Measurements from ENCODE around the gene ZNF581. TPM values are rescaled to one million over a fixed set of nuclear protein-coding genes. Genes with fewer than 3 reads are reported as not detected.
A peak's percentile ranks its signal among the peaks of the same experiment; 100 is the strongest.

Gene ZNF581
- total RNA-seq, 2 donors from 2014 or later = 47.2 to 48.7 TPM

GRCh38 chr19:55655648-55656040, 12.2 kb downstream of the ZNF581 start:
- H3K4me1 Mint-ChIP-seq = peaks cover 25% of the 10 kb centered on the region
- H3K4me3 Mint-ChIP-seq = peak overlapping the region; percentile 94
- peaks cover 17% of the 10 kb centered on the region for H3K36me3 ChIP-seq (ENCODE audit: control insufficient read depth, insufficient read depth, low read length)
- peaks cover 20% of the 10 kb centered on the region for H3K36me3 Mint-ChIP-seq (ENCODE audit: low read depth)
- H3K9me3 ChIP-seq (ENCODE audit: control insufficient read depth, low read length) = no peaks in the 10 kb centered on the region
- peaks cover 2% of the 10 kb centered on the region for H3K27me3 Mint-ChIP-seq (ENCODE audit: insufficient read depth)
- WGBS, 2 experiments (ENCODE audit: insufficient coverage in 1 of 2, insufficient read length in 1 of 2) = 0% methylated on average over 10 to 19 of the region's 19 CpGs
- peak overlapping the region; percentile 99 for H3K27ac ChIP-seq (ENCODE audit: low read depth, low read length)
- H3K9me3 Mint-ChIP-seq = no peaks in the 10 kb centered on the region
- peak overlapping the region; percentile 93 for H3K27ac Mint-ChIP-seq
- no peak for TF ChIP-seq CTCF (conservative IDR thresholded peaks at IDR 0.05)
- H3K4me3 ChIP-seq (ENCODE audit: low read length) = peak overlapping the region; percentile 97
- peak overlapping the region; percentile 94 for H3K9ac ChIP-seq (ENCODE audit: extremely low read depth, low read length, poor library complexity, severe bottlenecking)
- no peak for DNase-seq
- H3K27me3 ChIP-seq (ENCODE audit: control insufficient read depth, insufficient read depth, low read length, poor library complexity, severe bottlenecking) = no peaks in the 10 kb centered on the region
- peaks cover 5% of the 10 kb centered on the region for H3K4me1 ChIP-seq (ENCODE audit: control insufficient read depth, insufficient read depth, low read length)

- TF ChIP-seq CTCF (conservative IDR thresholded peaks at IDR 0.05) = no peak
- H3K27ac ChIP-seq (ENCODE audit: low read depth, low read length) = no peak overlapping the region
- peak overlapping the region; percentile 94 for H3K9ac ChIP-seq (ENCODE audit: extremely low read depth, low read length, poor library complexity, severe bottlenecking)
- no peaks in the 10 kb centered on the region for H3K27me3 Mint-ChIP-seq (ENCODE audit: insufficient read depth)
- peak overlapping the region; percentile 94 for H3K4me3 Mint-ChIP-seq
- no peaks in the 10 kb centered on the region for H3K9me3 Mint-ChIP-seq
- H3K27me3 ChIP-seq (ENCODE audit: control insufficient read depth, insufficient read depth, low read length, poor library complexity, severe bottlenecking) = no peaks in the 10 kb centered on the region
- H3K4me1 Mint-ChIP-seq = peaks cover 25% of the 10 kb centered on the region
- DNase-seq = no peak
- 76 to 80% methylated on average over 4 to 7 of the region's 7 CpGs for WGBS, 2 experiments (ENCODE audit: insufficient coverage in 1 of 2, insufficient read length in 1 of 2)
- H3K27ac Mint-ChIP-seq = peak overlapping the region; percentile 21
- no peaks in the 10 kb centered on the region for H3K9me3 ChIP-seq (ENCODE audit: control insufficient read depth, low read length)
- H3K36me3 ChIP-seq (ENCODE audit: control insufficient read depth, insufficient read depth, low read length) = peaks cover 26% of the 10 kb centered on the region
- H3K4me1 ChIP-seq (ENCODE audit: control insufficient read depth, insufficient read depth, low read length) = peaks cover 5% of the 10 kb centered on the region
- H3K36me3 Mint-ChIP-seq (ENCODE audit: low read depth) = peaks cover 24% of the 10 kb centered on the region
- peak overlapping the region; percentile 97 for H3K4me3 ChIP-seq (ENCODE audit: low read length)
Measured at GRCh38 chr19:55656552-55656951, 13.1 kb downstream of the ZNF581 start.

GRCh38 chr19:55656988-55657747, 13.7 kb downstream of the ZNF581 start:
- Histone ChIP-seq H3K27ac (ENCODE audit: low read depth, low read length) (no peak overlapping the region), H3K27me3 (ENCODE audit: control insufficient read depth, insufficient read depth, low read length, poor library complexity, severe bottlenecking) (no peaks in the 10 kb centered on the region), H3K4me1 (ENCODE audit: control insufficient read depth, insufficient read depth, low read length) (peaks cover 5% of the 10 kb centered on the region), H3K9me3 (ENCODE audit: control insufficient read depth, low read length) (no peaks in the 10 kb centered on the region), H3K36me3 (ENCODE audit: control insufficient read depth, insufficient read depth, low read length) (peaks cover 27% of the 10 kb centered on the region), H3K4me3 (ENCODE audit: low read length) (peak overlapping the region; percentile 97), H3K9ac (ENCODE audit: extremely low read depth, low read length, poor library complexity, severe bottlenecking) (peak overlapping the region; percentile 94)
- Mint-ChIP-seq H3K27me3 (ENCODE audit: insufficient read depth) (no peaks in the 10 kb centered on the region), H3K9me3 (no peaks in the 10 kb centered on the region), H3K27ac (peak overlapping the region; percentile 42), H3K4me1 (peaks cover 24% of the 10 kb centered on the region), H3K4me3 (peak overlapping the region; percentile 94), H3K36me3 (ENCODE audit: low read depth) (peaks cover 27% of the 10 kb centered on the region)
- no peak for DNase-seq
- WGBS, 2 experiments (ENCODE audit: insufficient coverage in 1 of 2, insufficient read length in 1 of 2) = 78 to 87% methylated on average over 13 to 18 of the region's 18 CpGs
- no peak for TF ChIP-seq CTCF (conservative IDR thresholded peaks at IDR 0.05)

All from endodermal cell (in vitro differentiated cells).